GM21528 (cell line): ENCODE measurements around the gene GPR12.
"Not testable (repeated sequence)": the region's sequence is repeated elsewhere in the genome, so short reads cannot be mapped to it uniquely, and the experiment has no call there.

Experiments
- ATAC-seq: cut with Tn5 transposase; IDR thresholded peaks from one replicate; pipeline ENCODE4 v1.9.1; 2021; ENCODE audit warnings: mild to moderate bottlenecking, moderate library complexity; ENCODE audit not compliant: unreplicated experiment, low FRiP score

Gene GPR12

GRCh38 chr13:26749905-26750304 is 10.7 kb downstream of the GPR12 start:
- no peak for ATAC-seq

GRCh38 chr13:26749285-26749684 is 11.3 kb downstream of the GPR12 start:
- no peak for ATAC-seq

GRCh38 chr13:26747706-26748105 is 12.9 kb downstream of the GPR12 start:
- no peak for ATAC-seq

GRCh38 chr13:26743971-26744370 is 16.6 kb downstream of the GPR12 start:
- no peak for ATAC-seq

GRCh38 chr13:26742691-26743358 is 17.8 kb downstream of the GPR12 start:
- ATAC-seq: no peak

- ATAC-seq: no peak
Measured at GRCh38 chr13:26735677-26736076, 24.9 kb downstream of the GPR12 start.

- no peak for ATAC-seq
Measured at GRCh38 chr13:26727633-26728032, 33.0 kb downstream of the GPR12 start.

- ATAC-seq: no peak
Measured at GRCh38 chr13:26727122-26727521, 33.5 kb downstream of the GPR12 start.

GRCh38 chr13:26726684-26727083 is 33.9 kb downstream of the GPR12 start:
- no peak for ATAC-seq

GRCh38 chr13:26723620-26724019 is 37.0 kb downstream of the GPR12 start:
- ATAC-seq: not testable (repeated sequence)

GRCh38 chr13:26722321-26722720 is 38.3 kb downstream of the GPR12 start:
- ATAC-seq: no peak

GRCh38 chr13:26721251-26722121 is 39.1 kb downstream of the GPR12 start:
- ATAC-seq: no peak

GRCh38 chr13:26719356-26719945 is 41.1 kb downstream of the GPR12 start:
- ATAC-seq: no peak

GRCh38 chr13:26718872-26719271 is 41.7 kb downstream of the GPR12 start:
- ATAC-seq: no peak

- ATAC-seq: no peak
Measured at GRCh38 chr13:26718146-26718545, 42.4 kb downstream of the GPR12 start.

GRCh38 chr13:26716984-26717383 is 43.6 kb downstream of the GPR12 start:
- ATAC-seq: no peak

- no peak for ATAC-seq
Measured at GRCh38 chr13:26713341-26713740, 47.2 kb downstream of the GPR12 start.

GRCh38 chr13:26711211-26711610 is 49.4 kb downstream of the GPR12 start:
- no peak for ATAC-seq

- no peak for ATAC-seq
Measured at GRCh38 chr13:26710166-26710565, 50.4 kb downstream of the GPR12 start.

GRCh38 chr13:26709461-26709860 is 51.1 kb downstream of the GPR12 start:
- no peak for ATAC-seq

GRCh38 chr13:26708007-26708297 is 52.6 kb downstream of the GPR12 start:
- no peak for ATAC-seq
